NB4 (cell line): ENCODE results near the gene TGFBR3.

Experiments
- DNase-seq: peaks from one replicate; pipeline ENCODE4 v3.0.0; 2010; ENCODE audit warnings: low read depth
- H3K4me3 ChIP-seq: one replicate; pipeline ENCODE4 v1.5.1; 2011; ENCODE audit warnings: mild to moderate bottlenecking, low read depth, low read length, moderate library complexity
- CTCF ChIP-seq: IDR thresholded peaks from one replicate; pipeline ENCODE4 v1.5.1; 2012; ENCODE audit warnings: low read depth, low read length
- MAX ChIP-seq: IDR thresholded peaks from 2 replicates; pipeline ENCODE4 v1.6.1; 2011; ENCODE audit warnings: low read depth, low read length
- MYC ChIP-seq: IDR thresholded peaks from 2 replicates; pipeline ENCODE4 v1.6.1; 2011; ENCODE audit warnings: low read depth, low read length
- POLR2A ChIP-seq: IDR thresholded peaks from 2 replicates; pipeline ENCODE4 v1.6.1; 2011; ENCODE audit warnings: mild to moderate bottlenecking; ENCODE audit not compliant: insufficient read length; ENCODE audit errors: extremely low read depth

Gene TGFBR3

DNA sequence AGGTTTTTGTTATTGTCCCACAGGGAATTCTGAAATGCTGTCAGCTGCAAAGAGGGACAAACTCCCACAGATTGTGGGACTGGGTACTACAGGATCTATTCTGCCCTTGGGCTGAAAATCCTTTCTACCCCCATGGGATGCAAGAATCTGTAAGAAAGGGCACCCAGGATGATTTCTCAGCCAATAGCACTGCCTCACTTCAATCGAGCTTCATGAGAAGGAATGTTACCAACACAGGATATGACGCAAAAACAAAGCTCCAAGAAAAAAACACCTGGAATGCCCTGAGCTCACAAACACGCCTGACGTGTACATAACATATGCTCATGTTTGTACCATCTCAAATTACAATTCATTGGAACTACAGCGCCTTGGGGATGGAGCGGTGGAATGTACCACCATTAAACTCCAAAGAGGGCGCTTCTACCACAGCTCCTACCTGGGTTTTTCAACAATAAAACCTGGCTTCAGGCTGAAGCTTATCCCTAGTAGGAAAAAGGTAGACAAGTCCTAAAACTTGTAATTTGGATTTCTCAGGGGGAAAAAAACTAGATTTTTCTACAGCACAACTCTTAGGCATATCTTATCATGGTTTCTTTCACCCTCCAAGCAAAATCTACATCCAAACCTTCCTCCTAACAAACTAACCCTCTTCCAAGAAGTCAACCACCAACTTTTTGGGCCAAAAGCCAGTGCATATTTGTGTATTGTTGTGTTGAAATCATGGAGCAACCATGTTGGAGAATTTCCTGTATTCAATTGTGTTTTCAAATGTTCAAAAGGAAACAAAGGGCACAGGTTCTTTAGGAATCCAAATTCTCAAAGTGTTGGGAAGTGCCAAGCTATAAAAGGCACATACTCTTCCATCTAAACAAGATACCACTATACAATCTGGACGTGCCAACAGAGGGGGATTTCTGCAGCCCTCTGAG, 78.9 kb downstream of the TGFBR3 start:
- TF ChIP-seq POLR2A (no peak), CTCF (no peak), MAX (no peak), MYC (no peak)
- H3K4me3 ChIP-seq = no peak overlapping the region
- DNase-seq = no peak

DNA sequence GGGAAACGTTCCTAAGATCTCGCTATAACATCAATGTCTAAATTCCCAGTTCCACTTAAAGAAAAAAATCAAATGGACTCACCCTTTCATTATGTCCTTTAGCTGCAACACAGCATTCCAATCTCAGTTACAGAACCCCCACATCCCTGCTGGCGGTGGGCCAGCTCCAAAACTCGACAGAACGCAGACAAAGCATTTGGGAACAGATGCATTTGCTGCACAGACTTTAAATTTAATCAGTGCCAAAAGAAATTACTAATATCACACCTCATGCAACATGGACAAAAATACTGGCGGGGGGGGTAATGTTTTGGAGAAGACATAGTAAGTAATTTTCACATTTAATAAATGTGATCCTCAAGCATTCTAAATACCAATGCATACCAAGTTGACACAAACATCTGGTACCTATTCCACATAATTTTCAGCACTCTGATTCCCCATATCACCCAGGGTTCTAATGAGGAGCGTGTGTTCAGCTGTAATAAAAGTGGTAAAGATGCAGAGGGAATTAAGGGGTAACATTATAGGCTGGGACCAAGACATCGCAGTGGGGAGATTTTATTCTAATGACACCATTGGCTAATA, 79.7 kb downstream of the TGFBR3 start:
- no peak for DNase-seq
- no peak overlapping the region for H3K4me3 ChIP-seq
- TF ChIP-seq CTCF (no peak), POLR2A (no peak), MAX (no peak)

GRCh38 chr1:91805311-91805801, 80.6 kb downstream of the TGFBR3 start:
- DNase-seq = no peak
- TF ChIP-seq POLR2A (no peak), MYC (no peak), CTCF (no peak), MAX (no peak)
- H3K4me3 ChIP-seq = no peak overlapping the region

- no peak for TF ChIP-seq MYC
- no peak for TF ChIP-seq CTCF
- no peak for TF ChIP-seq POLR2A
- TF ChIP-seq MAX = no peak
- no peak overlapping the region for H3K4me3 ChIP-seq
- DNase-seq = peak; percentile 30
These were observed 81.4 kb downstream of the TGFBR3 start for GRCh38 chr1:91804546-91805023.

- H3K4me3 ChIP-seq = no peak overlapping the region
- TF ChIP-seq MYC = no peak
- no peak for TF ChIP-seq POLR2A
- no peak for TF ChIP-seq MAX
- no peak for TF ChIP-seq CTCF
- DNase-seq = peak; percentile 19
These were observed 82.0 kb downstream of the TGFBR3 start for GRCh38 chr1:91803847-91804545.
